ENCODE measurements around the gene BMF.

DNA sequence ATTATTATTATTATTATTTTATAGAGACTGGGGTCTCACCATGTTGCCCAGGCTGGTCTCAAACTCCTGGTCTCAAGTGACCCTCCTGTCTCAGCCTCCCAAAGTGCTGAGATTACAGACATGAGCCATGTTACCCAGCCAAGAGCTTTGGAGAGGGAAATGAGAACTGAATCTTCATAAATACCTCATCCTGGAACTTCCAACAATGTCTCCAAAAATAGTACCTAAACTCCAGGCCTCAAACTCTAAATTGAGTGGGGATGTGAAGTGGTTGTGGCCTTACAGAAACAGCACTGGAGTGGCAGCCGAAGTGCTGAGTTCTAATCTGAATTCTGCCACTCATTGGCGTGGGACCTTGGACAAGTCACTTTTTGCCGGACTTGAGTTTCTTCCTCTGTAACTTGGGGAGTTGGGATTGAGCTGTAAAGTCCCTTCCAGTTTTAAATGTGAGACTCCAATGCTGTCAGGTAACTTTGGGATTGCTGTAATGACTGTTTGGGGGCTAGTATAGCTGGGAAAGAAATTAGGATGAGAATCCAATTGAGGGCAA, 59.7 kb downstream of the BMF start:
- TF ChIP-seq POLR2AphosphoS5 (IDR thresholded peaks at IDR 0.05; ENCODE audit: low read depth), result no peak
- TF ChIP-seq, protein P1, sequence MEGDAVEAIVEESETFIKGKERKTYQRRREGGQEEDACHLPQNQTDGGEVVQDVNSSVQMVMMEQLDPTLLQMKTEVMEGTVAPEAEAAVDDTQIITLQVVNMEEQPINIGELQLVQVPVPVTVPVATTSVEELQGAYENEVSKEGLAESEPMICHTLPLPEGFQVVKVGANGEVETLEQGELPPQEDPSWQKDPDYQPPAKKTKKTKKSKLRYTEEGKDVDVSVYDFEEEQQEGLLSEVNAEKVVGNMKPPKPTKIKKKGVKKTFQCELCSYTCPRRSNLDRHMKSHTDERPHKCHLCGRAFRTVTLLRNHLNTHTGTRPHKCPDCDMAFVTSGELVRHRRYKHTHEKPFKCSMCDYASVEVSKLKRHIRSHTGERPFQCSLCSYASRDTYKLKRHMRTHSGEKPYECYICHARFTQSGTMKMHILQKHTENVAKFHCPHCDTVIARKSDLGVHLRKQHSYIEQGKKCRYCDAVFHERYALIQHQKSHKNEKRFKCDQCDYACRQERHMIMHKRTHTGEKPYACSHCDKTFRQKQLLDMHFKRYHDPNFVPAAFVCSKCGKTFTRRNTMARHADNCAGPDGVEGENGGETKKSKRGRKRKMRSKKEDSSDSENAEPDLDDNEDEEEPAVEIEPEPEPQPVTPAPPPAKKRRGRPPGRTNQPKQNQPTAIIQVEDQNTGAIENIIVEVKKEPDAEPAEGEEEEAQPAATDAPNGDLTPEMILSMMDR (IDR thresholded peaks at IDR 0.05; ENCODE audit: insufficient read depth, low read length), result no peak
